SHP77 treated with DMSO at 0.1 percent for 48 hours (cell line): ENCODE results near the gene EPS8L3.
"Not testable (repeated sequence)": the region's sequence is repeated elsewhere in the genome, so short reads cannot be mapped to it uniquely, and the experiment has no call there.

Experiments used
- DNase-seq: peaks from one replicate; lab custom pipeline; 2025; lab: John Stamatoyannopoulos, UW

Gene EPS8L3

GRCh38 chr1:109763646-109764415 is at the start of gene EPS8L3:
TSS of gene EPS8L3 (minus strand) at chr1:109763923. CDS start at chr1:109761749, 2,174 bp downstream.
- DNase-seq = no peak

GRCh38 chr1:109812691-109813393 is 49.1 kb upstream of the EPS8L3 start:
- no peak for DNase-seq

- DNase-seq = no peak
Observed at GRCh38 chr1:109808703-109809102, 45.0 kb upstream of the EPS8L3 start.

- DNase-seq = no peak
Observed at GRCh38 chr1:109807822-109808680, 44.3 kb upstream of the EPS8L3 start.

- DNase-seq = no peak
Observed at GRCh38 chr1:109807402-109807801, 43.7 kb upstream of the EPS8L3 start.

- no peak for DNase-seq
Observed at GRCh38 chr1:109806733-109807400, 43.1 kb upstream of the EPS8L3 start.

GRCh38 chr1:109805486-109806165 is 41.9 kb upstream of the EPS8L3 start:
- DNase-seq = no peak

GRCh38 chr1:109804660-109805059 is 40.9 kb upstream of the EPS8L3 start:
- no peak for DNase-seq

GRCh38 chr1:109803901-109804331 is 40.2 kb upstream of the EPS8L3 start:
- no peak for DNase-seq

GRCh38 chr1:109802901-109803561 is 39.3 kb upstream of the EPS8L3 start:
- DNase-seq = no peak

- no peak for DNase-seq
Observed at GRCh38 chr1:109802136-109802900, 38.6 kb upstream of the EPS8L3 start.

GRCh38 chr1:109801791-109802135 is 38.0 kb upstream of the EPS8L3 start:
- DNase-seq = no peak

GRCh38 chr1:109800291-109800690 is 36.6 kb upstream of the EPS8L3 start:
- DNase-seq = no peak

- no peak for DNase-seq
Observed at GRCh38 chr1:109799445-109799844, 35.7 kb upstream of the EPS8L3 start.

GRCh38 chr1:109797303-109797595 is 33.5 kb upstream of the EPS8L3 start:
- DNase-seq = not testable (repeated sequence)

GRCh38 chr1:109796484-109797302 is 33.0 kb upstream of the EPS8L3 start:
- no peak for DNase-seq

GRCh38 chr1:109794319-109795132 is 30.8 kb upstream of the EPS8L3 start:
- DNase-seq = no peak

- no peak for DNase-seq
Observed at GRCh38 chr1:109793486-109794318, 30.0 kb upstream of the EPS8L3 start.
